GM12892 (cell line): ENCODE measurements around the gene DNM3.

ENCODE experiments used
- DNase-seq: peaks from one replicate; pipeline ENCODE4 v3.0.0; 2011; ENCODE audit not compliant: insufficient read length
- FAIRE-seq: peaks from 2 replicates; lab custom pipeline; 2011; peaks lifted over from hg19 to GRCh38; lab: Jason Lieb, UNC
- POLR2A ChIP-seq: IDR thresholded peaks from 2 replicates; pipeline ENCODE4 v1.6.1; 2011; ENCODE audit warnings: low read depth, low read length, control low read depth
- POLR2AphosphoS5 ChIP-seq: IDR thresholded peaks from 2 replicates; pipeline ENCODE4 v1.6.1; 2011; ENCODE audit warnings: low read depth, low read length, control low read depth
- TAF1 ChIP-seq: IDR thresholded peaks from 2 replicates; pipeline ENCODE4 v1.6.1; 2011; ENCODE audit warnings: low read depth, mild to moderate bottlenecking, control low read depth, low read length, borderline replicate concordance

The DNM3 gene

GRCh38 chr1:171966426-171967220 lies 125.3 kb downstream of the DNM3 start:
- no peak for FAIRE-seq

GRCh38 chr1:171969226-171969625 lies 127.9 kb downstream of the DNM3 start:
- TF ChIP-seq POLR2A (no peak), TAF1 (no peak), POLR2AphosphoS5 (no peak)
- FAIRE-seq (no peak), DNase-seq (no peak)

More at GRCh38 chr1:171966426-171967220, 125.3 kb downstream of the DNM3 start:
- DNase-seq, result no peak
- TF ChIP-seq POLR2AphosphoS5, result no peak
- no peak for TF ChIP-seq POLR2A
- TF ChIP-seq TAF1, result no peak

GRCh38 chr1:171969813-171970212 lies 128.5 kb downstream of the DNM3 start:
- TF ChIP-seq POLR2A, result no peak
- TF ChIP-seq TAF1, result no peak
- no peak for TF ChIP-seq POLR2AphosphoS5
- no peak for DNase-seq
- FAIRE-seq, result no peak

GRCh38 chr1:171972846-171973245 lies 131.5 kb downstream of the DNM3 start:
- no peak for DNase-seq
- no peak for FAIRE-seq
- TF ChIP-seq TAF1, result no peak
- no peak for TF ChIP-seq POLR2AphosphoS5
- TF ChIP-seq POLR2A, result no peak

GRCh38 chr1:171973421-171973820 lies 132.1 kb downstream of the DNM3 start:
- FAIRE-seq (no peak), DNase-seq (no peak)
- TF ChIP-seq POLR2A (no peak), POLR2AphosphoS5 (no peak), TAF1 (no peak)

- TF ChIP-seq POLR2A, result no peak
- TF ChIP-seq POLR2AphosphoS5, result no peak
- TF ChIP-seq TAF1, result no peak
- FAIRE-seq (no peak), DNase-seq (no peak)
Measured at GRCh38 chr1:171981303-171981702, 140.0 kb downstream of the DNM3 start.

GRCh38 chr1:171983584-171983983 lies 142.3 kb downstream of the DNM3 start:
- no peak for FAIRE-seq
- DNase-seq, result no peak
- no peak for TF ChIP-seq POLR2A
- TF ChIP-seq POLR2AphosphoS5, result no peak
- no peak for TF ChIP-seq TAF1

GRCh38 chr1:171984262-171984661 lies 143.0 kb downstream of the DNM3 start:
- DNase-seq (no peak), FAIRE-seq (no peak)
- TF ChIP-seq POLR2A, result no peak
- TF ChIP-seq TAF1, result no peak
- TF ChIP-seq POLR2AphosphoS5, result no peak

- FAIRE-seq (peak; percentile 81), DNase-seq (no peak)
- TF ChIP-seq POLR2A (no peak), TAF1 (no peak), POLR2AphosphoS5 (no peak)
Measured at GRCh38 chr1:171984850-171985485, 143.7 kb downstream of the DNM3 start.

- DNase-seq, result no peak
Measured at GRCh38 chr1:171985639-171986038, 144.3 kb downstream of the DNM3 start.

GRCh38 chr1:171988243-171988885 lies 147.1 kb downstream of the DNM3 start:
- DNase-seq (no peak), FAIRE-seq (no peak)
- TF ChIP-seq POLR2AphosphoS5 (no peak), POLR2A (no peak), TAF1 (no peak)

More at GRCh38 chr1:171985639-171986038, 144.3 kb downstream of the DNM3 start:
- TF ChIP-seq POLR2AphosphoS5 (no peak), POLR2A (no peak), TAF1 (no peak)
- peak; percentile 5 for FAIRE-seq

GRCh38 chr1:171990371-171990770 lies 149.1 kb downstream of the DNM3 start:
- DNase-seq, result no peak
- TF ChIP-seq TAF1 (no peak), POLR2AphosphoS5 (no peak), POLR2A (no peak)
- FAIRE-seq, result no peak

GRCh38 chr1:171994293-171994692 lies 153.0 kb downstream of the DNM3 start:
- FAIRE-seq (no peak), DNase-seq (no peak)
- no peak for TF ChIP-seq TAF1
- TF ChIP-seq POLR2A, result no peak
- TF ChIP-seq POLR2AphosphoS5, result no peak
